IPS-18a (cell line): ENCODE measurements around the gene TBC1D2.
"Not testable (repeated sequence)": the region's sequence is repeated elsewhere in the genome, so short reads cannot be mapped to it uniquely, and the experiment has no call there.

Source experiments
- H3K27ac ChIP-seq: one replicate; pipeline ENCODE4 v1.5.1; 2013; ENCODE audit warnings: low read length
- H3K27me3 ChIP-seq: one replicate; pipeline ENCODE4 v1.6.1; 2013; ENCODE audit warnings: mild to moderate bottlenecking, low read length; ENCODE audit not compliant: control insufficient read depth, insufficient read depth
- H3K36me3 ChIP-seq: one replicate; pipeline ENCODE4 v1.6.1; 2013; ENCODE audit warnings: low read depth, low read length; ENCODE audit not compliant: control insufficient read depth
- H3K4me1 ChIP-seq: one replicate; pipeline ENCODE4 v1.6.1; 2013; ENCODE audit warnings: low read depth, low read length; ENCODE audit not compliant: control insufficient read depth
- H3K4me3 ChIP-seq: one replicate; pipeline ENCODE4 v1.5.1; 2013; ENCODE audit warnings: low read length
- H3K9ac ChIP-seq: one replicate; pipeline ENCODE4 v1.6.1; 2013; ENCODE audit warnings: mild to moderate bottlenecking, low read length, moderate library complexity
- H3K9me3 ChIP-seq: one replicate; pipeline ENCODE4 v1.6.1; 2013; ENCODE audit warnings: low read depth, low read length; ENCODE audit not compliant: control insufficient read depth

TBC1D2 gene

GRCh38 chr9:98288881-98289280, 33.4 kb upstream of the TBC1D2 start:
- no peaks in the 10 kb centered on the region for H3K4me1 ChIP-seq
- no peaks in the 10 kb centered on the region for H3K36me3 ChIP-seq
- H3K4me3 ChIP-seq, result no peak overlapping the region
- H3K9ac ChIP-seq, result no peak overlapping the region
- no peak overlapping the region for H3K27ac ChIP-seq
- H3K27me3 ChIP-seq, result no peaks in the 10 kb centered on the region
- H3K9me3 ChIP-seq, result no peaks in the 10 kb centered on the region

GRCh38 chr9:98287384-98287783, 31.9 kb upstream of the TBC1D2 start:
- Histone ChIP-seq H3K27ac (no peak overlapping the region), H3K4me1 (no peaks in the 10 kb centered on the region), H3K9me3 (no peaks in the 10 kb centered on the region), H3K9ac (no peak overlapping the region), H3K4me3 (no peak overlapping the region), H3K27me3 (no peaks in the 10 kb centered on the region), H3K36me3 (no peaks in the 10 kb centered on the region)

DNA sequence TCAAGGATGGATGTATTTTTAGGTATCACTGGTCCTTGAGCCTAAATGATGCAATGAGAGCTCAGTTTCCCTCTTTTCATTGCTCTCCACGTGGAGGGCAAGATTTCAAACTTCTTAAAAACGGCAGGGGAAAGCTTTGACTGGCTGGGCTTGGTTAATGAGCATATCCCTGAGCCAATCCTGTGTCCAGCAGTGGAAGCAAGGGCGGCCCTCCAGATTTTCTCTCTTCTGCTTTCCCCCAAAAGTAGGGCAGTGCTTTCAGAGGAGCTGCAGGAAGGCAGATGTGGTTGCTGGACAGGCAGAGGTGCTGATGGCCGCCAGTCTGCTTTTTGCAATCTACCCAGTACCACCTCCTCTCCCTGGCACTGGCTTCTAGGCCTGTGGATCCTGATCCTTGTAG, 30.0 kb upstream of the TBC1D2 start:
- no peaks in the 10 kb centered on the region for H3K9me3 ChIP-seq
- H3K4me1 ChIP-seq, result no peaks in the 10 kb centered on the region
- no peaks in the 10 kb centered on the region for H3K27me3 ChIP-seq
- no peaks in the 10 kb centered on the region for H3K36me3 ChIP-seq
- H3K9ac ChIP-seq, result no peak overlapping the region
- no peak overlapping the region for H3K4me3 ChIP-seq
- no peak overlapping the region for H3K27ac ChIP-seq

GRCh38 chr9:98284754-98285153, 29.3 kb upstream of the TBC1D2 start:
- Histone ChIP-seq H3K27ac (no peak overlapping the region), H3K27me3 (no peaks in the 10 kb centered on the region), H3K4me1 (no peaks in the 10 kb centered on the region), H3K4me3 (no peak overlapping the region), H3K36me3 (no peaks in the 10 kb centered on the region), H3K9ac (no peak overlapping the region), H3K9me3 (no peaks in the 10 kb centered on the region)

DNA sequence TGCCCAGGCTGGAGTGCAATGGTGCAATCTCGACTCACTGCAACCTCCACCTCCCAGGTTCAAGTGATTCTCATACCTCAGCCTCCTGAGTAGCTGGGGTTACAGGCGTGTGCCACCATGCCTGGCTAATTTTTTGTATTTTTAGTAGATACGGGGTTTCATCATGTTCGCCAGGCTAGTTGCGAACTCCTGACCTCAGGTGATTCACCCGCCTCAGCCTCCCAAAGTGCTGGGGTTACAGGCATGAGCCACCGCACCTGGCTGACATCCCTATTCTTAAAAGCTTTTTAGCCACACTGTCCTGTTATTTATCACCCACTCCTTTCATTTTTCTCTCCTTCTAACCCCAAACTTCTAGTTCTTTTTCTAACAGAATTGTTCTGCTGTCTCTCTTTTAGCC, 27.7 kb upstream of the TBC1D2 start:
- H3K4me1 ChIP-seq, H3K27ac ChIP-seq, H3K27me3 ChIP-seq, H3K4me3 ChIP-seq, H3K36me3 ChIP-seq, H3K9ac ChIP-seq, H3K9me3 ChIP-seq: not testable (repeated sequence)

GRCh38 chr9:98281281-98281680, 25.8 kb upstream of the TBC1D2 start:
- H3K27me3 ChIP-seq, result no peaks in the 10 kb centered on the region
- H3K9ac ChIP-seq, result no peak overlapping the region
- no peaks in the 10 kb centered on the region for H3K36me3 ChIP-seq
- no peaks in the 10 kb centered on the region for H3K4me1 ChIP-seq
- H3K9me3 ChIP-seq, result no peaks in the 10 kb centered on the region
- H3K4me3 ChIP-seq, result no peak overlapping the region
- no peak overlapping the region for H3K27ac ChIP-seq

DNA sequence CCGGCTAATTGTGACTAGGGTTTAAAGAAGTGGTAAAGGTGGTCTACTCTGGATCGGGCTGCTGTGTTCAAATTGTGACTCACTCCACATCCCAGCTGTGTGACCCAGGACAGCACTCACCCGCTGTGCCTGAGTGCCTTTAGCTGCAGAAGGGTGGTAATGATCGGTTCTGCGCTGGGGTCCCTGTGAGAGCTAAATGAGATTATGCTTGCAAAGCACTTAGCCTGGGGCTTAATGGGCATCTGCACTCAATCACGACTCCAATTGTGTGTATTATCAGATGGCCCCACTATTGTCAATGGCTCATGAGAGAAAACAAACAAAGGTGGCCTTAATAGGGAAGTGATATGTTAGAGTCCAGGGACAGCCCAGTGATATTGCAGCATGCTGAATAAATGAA, 25.1 kb upstream of the TBC1D2 start:
- Histone ChIP-seq H3K27me3 (no peaks in the 10 kb centered on the region), H3K27ac (no peak overlapping the region), H3K9me3 (no peaks in the 10 kb centered on the region), H3K9ac (no peak overlapping the region), H3K4me1 (no peaks in the 10 kb centered on the region), H3K4me3 (no peak overlapping the region), H3K36me3 (no peaks in the 10 kb centered on the region)

- Histone ChIP-seq H3K36me3 (no peaks in the 10 kb centered on the region), H3K27ac (no peak overlapping the region), H3K27me3 (no peaks in the 10 kb centered on the region), H3K9ac (no peak overlapping the region), H3K4me1 (no peaks in the 10 kb centered on the region), H3K4me3 (no peak overlapping the region), H3K9me3 (no peaks in the 10 kb centered on the region)
These were observed 24.7 kb upstream of the TBC1D2 start for GRCh38 chr9:98280162-98280561.

DNA sequence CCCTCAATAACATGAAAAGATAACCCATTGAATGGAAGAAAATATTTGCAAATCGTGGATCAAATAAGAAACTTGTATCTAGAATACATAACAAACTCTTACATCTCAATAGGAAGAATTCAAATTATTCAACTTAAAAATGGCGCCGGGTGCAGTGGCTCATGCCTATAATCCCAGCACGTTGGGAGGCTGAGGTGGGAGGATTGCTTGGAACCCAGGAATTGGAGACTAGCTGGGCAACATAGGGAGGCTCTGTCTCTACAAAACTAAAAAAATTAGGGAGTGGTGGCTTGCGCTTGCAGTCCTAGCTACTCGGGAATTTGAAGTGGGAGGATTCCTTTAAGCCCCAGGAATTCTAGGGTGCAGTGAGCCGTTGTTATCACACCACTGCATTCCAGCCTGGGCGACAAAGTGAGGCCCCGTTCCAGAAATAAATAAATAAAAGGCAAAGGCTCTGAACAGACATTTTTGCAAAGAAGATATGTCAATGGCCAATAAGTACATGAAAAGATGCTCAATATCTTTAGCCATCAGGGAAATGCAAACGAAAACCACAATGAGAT, 21.5 kb upstream of the TBC1D2 start:
- H3K4me3 ChIP-seq, result no peak overlapping the region

GRCh38 chr9:98275159-98275558, 19.7 kb upstream of the TBC1D2 start:
- no peaks in the 10 kb centered on the region for H3K9me3 ChIP-seq
- H3K4me1 ChIP-seq, result peaks cover 7% of the 10 kb centered on the region
- no peaks in the 10 kb centered on the region for H3K27me3 ChIP-seq
- no peak overlapping the region for H3K9ac ChIP-seq
- no peak overlapping the region for H3K4me3 ChIP-seq
- H3K27ac ChIP-seq, result no peak overlapping the region
- H3K36me3 ChIP-seq, result no peaks in the 10 kb centered on the region

More for the DNA sequence above, 21.5 kb upstream of the TBC1D2 start:
- Histone ChIP-seq H3K27me3 (no peaks in the 10 kb centered on the region), H3K9ac (no peak overlapping the region), H3K4me1 (no peaks in the 10 kb centered on the region), H3K9me3 (no peaks in the 10 kb centered on the region), H3K36me3 (no peaks in the 10 kb centered on the region), H3K27ac (no peak overlapping the region)

GRCh38 chr9:98272083-98272482, 16.6 kb upstream of the TBC1D2 start:
- H3K9me3 ChIP-seq, result no peaks in the 10 kb centered on the region
- H3K27me3 ChIP-seq, result no peaks in the 10 kb centered on the region
- no peaks in the 10 kb centered on the region for H3K36me3 ChIP-seq
- peaks cover 7% of the 10 kb centered on the region for H3K4me1 ChIP-seq
- no peak overlapping the region for H3K4me3 ChIP-seq
- no peak overlapping the region for H3K9ac ChIP-seq
- no peak overlapping the region for H3K27ac ChIP-seq

- H3K4me3 ChIP-seq, result no peak overlapping the region
- no peaks in the 10 kb centered on the region for H3K36me3 ChIP-seq
- H3K9ac ChIP-seq, result no peak overlapping the region
- no peaks in the 10 kb centered on the region for H3K27me3 ChIP-seq
- no peaks in the 10 kb centered on the region for H3K9me3 ChIP-seq
- no peak overlapping the region for H3K27ac ChIP-seq
- H3K4me1 ChIP-seq, result peaks cover 7% of the 10 kb centered on the region
These were observed 16.0 kb upstream of the TBC1D2 start for GRCh38 chr9:98271479-98271878.
